ENCODE data around the gene KL.

- no peak for TF ChIP-seq POLR2A (IDR thresholded peaks at IDR 0.05; ENCODE audit: borderline replicate concordance, extremely low read depth, insufficient read depth, insufficient read length)
- TF ChIP-seq CTCF (IDR thresholded peaks at IDR 0.05 in 2 of 3, conservative IDR thresholded peaks at IDR 0.05 in 1 of 3; ENCODE audit: borderline replicate concordance in 1 of 3, insufficient read depth in 1 of 3, low read depth in 2 of 3, low read length in 2 of 3): no peak
- no peak for TF ChIP-seq YY1 (IDR thresholded peaks at IDR 0.05; ENCODE audit: extremely low read depth, insufficient replicate concordance, low read depth, low read length)
- TF ChIP-seq REST (IDR thresholded peaks at IDR 0.05; ENCODE audit: low read depth): no peak
- no peak for TF ChIP-seq POLR2AphosphoS5 (IDR thresholded peaks at IDR 0.05; ENCODE audit: low read depth, low read length)
- no peak for TF ChIP-seq RAD21 (IDR thresholded peaks at IDR 0.05; ENCODE audit: low read depth)
- TF ChIP-seq ATF3 (IDR thresholded peaks at IDR 0.05): no peak
- TF ChIP-seq EGR1 (IDR thresholded peaks at IDR 0.05; ENCODE audit: low read depth): no peak
Measured at GRCh38 chr13:32978278-32978677, 37.9 kb upstream of the KL start.

Measured in HCT116 (cell line).